ENCODE results near the gene IL36A.

IL36A gene, protein sequence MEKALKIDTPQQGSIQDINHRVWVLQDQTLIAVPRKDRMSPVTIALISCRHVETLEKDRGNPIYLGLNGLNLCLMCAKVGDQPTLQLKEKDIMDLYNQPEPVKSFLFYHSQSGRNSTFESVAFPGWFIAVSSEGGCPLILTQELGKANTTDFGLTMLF

GRCh38 chr2:113005030-113005509 is at the start of gene IL36A:
TSS of gene IL36A (plus strand) at chr2:113005459. CDS start at chr2:113005872, 413 bp downstream.
- Histone ChIP-seq H3K9me3 (ENCODE audit: insufficient read depth, low read length) (peaks cover 16% of the 10 kb centered on the region; the same call in 1 of the 2 replicates), H3K9ac (ENCODE audit: insufficient read length, low read depth) (no peak within 1 kb of the TSS), H3K36me3 (ENCODE audit: insufficient read depth, insufficient read length, low read length) (no peaks in the 10 kb centered on the region), H3K27me3 (ENCODE audit: insufficient read depth, insufficient read length) (no peaks in the 10 kb centered on the region), H3K4me3 (ENCODE audit: insufficient read length, low read depth) (no peak within 1 kb of the TSS), H3K4me1 (ENCODE audit: insufficient read depth, insufficient read length) (no peaks in the 10 kb centered on the region)
- TF ChIP-seq SUZ12 (IDR thresholded peaks at IDR 0.05; ENCODE audit: extremely low read depth, insufficient read depth, insufficient read length), result no peak
- TF ChIP-seq ZNF274 (IDR thresholded peaks at IDR 0.05; ENCODE audit: low read depth, low read length), result no peak
- no peak for TF ChIP-seq YY1 (IDR thresholded peaks at IDR 0.05; ENCODE audit: insufficient read depth, insufficient read length)
- no peak for DNase-seq (ENCODE audit: low read depth, low spot score)

DNA sequence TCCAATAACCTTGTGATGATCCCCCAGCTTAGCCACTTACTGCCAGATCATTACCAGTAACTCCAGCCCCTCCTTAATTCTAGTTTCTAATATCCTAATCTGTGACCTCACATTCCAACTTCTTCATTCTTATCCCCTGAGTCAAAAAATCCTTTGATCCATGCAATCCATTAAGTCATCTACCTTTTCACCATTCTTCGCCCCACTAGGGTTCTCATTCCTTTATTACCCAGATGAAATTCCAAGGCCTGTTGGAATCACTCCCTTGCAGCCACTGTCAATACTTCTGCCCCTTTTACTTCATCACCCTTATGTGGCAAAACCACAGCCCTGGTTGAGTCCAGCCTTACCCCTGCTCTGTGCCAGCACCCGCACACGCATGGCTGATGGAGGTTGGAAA is 47.7 kb upstream of the IL36A start:
- Histone ChIP-seq H3K4me3 (ENCODE audit: insufficient read length, low read depth) (no peak overlapping the region), H3K4me1 (ENCODE audit: insufficient read depth, insufficient read length) (peaks cover 2% of the 10 kb centered on the region), H3K36me3 (ENCODE audit: insufficient read depth, insufficient read length, low read length) (no peaks in the 10 kb centered on the region), H3K27me3 (ENCODE audit: insufficient read depth, insufficient read length) (peaks cover 5% of the 10 kb centered on the region), H3K9me3 (ENCODE audit: insufficient read depth, low read length) (no peaks in the 10 kb centered on the region), H3K9ac (ENCODE audit: insufficient read length, low read depth) (no peak overlapping the region)
- TF ChIP-seq SUZ12 (IDR thresholded peaks at IDR 0.05; ENCODE audit: extremely low read depth, insufficient read depth, insufficient read length) (no peak), ZNF274 (IDR thresholded peaks at IDR 0.05; ENCODE audit: low read depth, low read length) (no peak), YY1 (IDR thresholded peaks at IDR 0.05; ENCODE audit: insufficient read depth, insufficient read length) (no peak)
- DNase-seq (ENCODE audit: low read depth, low spot score), result no peak

GRCh38 chr2:112958428-112959108 is 46.7 kb upstream of the IL36A start:
- peak; percentile 44 for DNase-seq (ENCODE audit: low read depth, low spot score)
- Histone ChIP-seq H3K4me3 (ENCODE audit: insufficient read length, low read depth) (no peak overlapping the region), H3K9me3 (ENCODE audit: insufficient read depth, low read length) (no peaks in the 10 kb centered on the region), H3K9ac (ENCODE audit: insufficient read length, low read depth) (no peak overlapping the region), H3K27me3 (ENCODE audit: insufficient read depth, insufficient read length) (peaks cover 5% of the 10 kb centered on the region), H3K36me3 (ENCODE audit: insufficient read depth, insufficient read length, low read length) (no peaks in the 10 kb centered on the region), H3K4me1 (ENCODE audit: insufficient read depth, insufficient read length) (peaks cover 2% of the 10 kb centered on the region)
- TF ChIP-seq SUZ12 (IDR thresholded peaks at IDR 0.05; ENCODE audit: extremely low read depth, insufficient read depth, insufficient read length) (no peak), ZNF274 (IDR thresholded peaks at IDR 0.05; ENCODE audit: low read depth, low read length) (no peak), YY1 (IDR thresholded peaks at IDR 0.05; ENCODE audit: insufficient read depth, insufficient read length) (no peak)

GRCh38 chr2:112959109-112959812 is 46.0 kb upstream of the IL36A start:
- H3K9ac ChIP-seq (ENCODE audit: insufficient read length, low read depth), result no peak overlapping the region
- peaks cover 2% of the 10 kb centered on the region for H3K4me1 ChIP-seq (ENCODE audit: insufficient read depth, insufficient read length)
- TF ChIP-seq ZNF274 (IDR thresholded peaks at IDR 0.05; ENCODE audit: low read depth, low read length) (no peak), YY1 (IDR thresholded peaks at IDR 0.05; ENCODE audit: insufficient read depth, insufficient read length) (no peak), SUZ12 (IDR thresholded peaks at IDR 0.05; ENCODE audit: extremely low read depth, insufficient read depth, insufficient read length) (no peak)
- peaks cover 5% of the 10 kb centered on the region for H3K27me3 ChIP-seq (ENCODE audit: insufficient read depth, insufficient read length)
- peak; percentile 51 for DNase-seq (ENCODE audit: low read depth, low spot score)
- H3K9me3 ChIP-seq (ENCODE audit: insufficient read depth, low read length), result no peaks in the 10 kb centered on the region
- H3K4me3 ChIP-seq (ENCODE audit: insufficient read length, low read depth), result no peak overlapping the region
- no peaks in the 10 kb centered on the region for H3K36me3 ChIP-seq (ENCODE audit: insufficient read depth, insufficient read length, low read length)

DNA sequence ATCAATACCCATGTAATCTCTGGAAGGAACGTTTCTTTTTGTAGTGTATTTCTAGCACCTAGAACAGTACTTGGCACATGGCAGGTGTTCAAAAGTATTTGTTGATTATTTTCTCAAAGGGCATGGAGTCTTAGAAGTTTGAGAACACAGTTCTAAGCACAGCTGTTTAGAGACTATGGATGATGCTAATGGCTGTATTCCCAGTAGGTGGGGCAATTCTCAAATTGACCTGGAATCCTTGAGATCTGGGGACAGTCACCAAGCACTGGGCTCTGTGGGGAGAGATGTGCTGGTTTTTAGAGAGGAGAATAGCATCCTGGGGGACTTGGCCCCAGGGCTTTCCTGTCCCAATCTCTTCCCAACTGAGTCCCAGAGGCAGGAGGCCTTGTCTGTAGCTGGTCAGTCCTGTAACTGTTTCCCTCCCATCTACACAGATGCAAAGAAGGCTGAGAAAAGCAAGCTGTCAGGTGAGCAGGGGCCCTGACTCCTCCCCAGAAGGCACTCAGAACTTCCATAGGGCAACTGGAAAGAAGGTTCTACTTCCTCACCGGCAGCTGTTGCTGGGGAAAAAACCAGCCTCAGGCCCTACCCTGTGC is 44.9 kb upstream of the IL36A start:
- no peak for DNase-seq (ENCODE audit: low read depth, low spot score)
- TF ChIP-seq ZNF274 (IDR thresholded peaks at IDR 0.05; ENCODE audit: low read depth, low read length), result no peak
- no peak for TF ChIP-seq SUZ12 (IDR thresholded peaks at IDR 0.05; ENCODE audit: extremely low read depth, insufficient read depth, insufficient read length)
- TF ChIP-seq YY1 (IDR thresholded peaks at IDR 0.05; ENCODE audit: insufficient read depth, insufficient read length), result no peak
- Histone ChIP-seq H3K27me3 (ENCODE audit: insufficient read depth, insufficient read length) (peaks cover 3% of the 10 kb centered on the region), H3K4me3 (ENCODE audit: insufficient read length, low read depth) (no peak overlapping the region), H3K36me3 (ENCODE audit: insufficient read depth, insufficient read length, low read length) (no peaks in the 10 kb centered on the region), H3K4me1 (ENCODE audit: insufficient read depth, insufficient read length) (peaks cover 2% of the 10 kb centered on the region), H3K9ac (ENCODE audit: insufficient read length, low read depth) (no peak overlapping the region), H3K9me3 (ENCODE audit: insufficient read depth, low read length) (no peaks in the 10 kb centered on the region)

DNA sequence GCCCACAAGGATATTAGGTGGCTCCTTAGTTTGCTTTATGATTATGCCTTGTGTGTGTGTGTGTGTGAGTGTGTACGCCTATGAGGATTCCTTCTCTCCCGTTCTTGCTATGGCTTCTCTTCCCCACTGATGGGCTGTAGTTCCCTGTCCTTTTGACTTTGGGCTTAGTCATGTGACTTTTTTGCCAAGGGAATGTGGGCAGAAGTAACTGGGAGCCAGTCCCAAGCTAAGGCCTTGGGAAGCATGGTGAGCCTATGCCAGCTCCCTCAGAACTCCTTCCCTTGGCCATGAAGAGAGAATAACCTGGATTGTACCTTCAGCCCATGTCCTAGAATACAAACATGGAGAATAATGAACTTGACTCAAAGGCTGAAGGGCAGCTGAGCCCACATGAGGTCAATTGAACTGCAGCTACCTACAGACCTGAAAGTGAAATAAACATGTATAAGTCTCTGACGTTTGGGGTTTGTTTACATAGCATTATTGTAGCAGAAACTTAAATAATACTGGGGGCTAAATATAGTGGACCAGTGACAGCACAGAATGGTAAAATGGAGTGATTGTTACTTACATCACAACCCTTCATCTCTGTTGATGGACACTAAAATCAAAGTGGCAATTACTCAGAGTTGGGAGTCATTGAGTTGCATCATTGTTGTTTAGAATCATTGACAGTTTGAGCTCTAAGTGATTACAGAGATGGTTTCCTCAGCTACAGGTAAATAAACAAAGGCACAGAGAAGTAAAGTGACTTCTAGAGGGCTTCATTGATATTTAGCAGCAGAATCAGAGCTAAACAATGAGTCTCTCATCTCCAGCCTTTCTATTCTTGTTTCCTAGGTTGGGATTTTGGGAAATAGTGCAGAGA is 42.7 kb upstream of the IL36A start:
- TF ChIP-seq YY1 (IDR thresholded peaks at IDR 0.05; ENCODE audit: insufficient read depth, insufficient read length) (no peak), ZNF274 (IDR thresholded peaks at IDR 0.05; ENCODE audit: low read depth, low read length) (no peak), SUZ12 (IDR thresholded peaks at IDR 0.05; ENCODE audit: extremely low read depth, insufficient read depth, insufficient read length) (no peak)
- DNase-seq (ENCODE audit: low read depth, low spot score), result no peak
- H3K9ac ChIP-seq (ENCODE audit: insufficient read length, low read depth), result no peak overlapping the region
- no peak overlapping the region for H3K4me3 ChIP-seq (ENCODE audit: insufficient read length, low read depth)
- no peaks in the 10 kb centered on the region for H3K27me3 ChIP-seq (ENCODE audit: insufficient read depth, insufficient read length)
- H3K36me3 ChIP-seq (ENCODE audit: insufficient read depth, insufficient read length, low read length), result no peaks in the 10 kb centered on the region
- H3K9me3 ChIP-seq (ENCODE audit: insufficient read depth, low read length), result no peaks in the 10 kb centered on the region
- peaks cover 2% of the 10 kb centered on the region for H3K4me1 ChIP-seq (ENCODE audit: insufficient read depth, insufficient read length)

Measured in NT2/D1 (cell line).